ENCODE measurements around the gene SYP. TPM values are rescaled to one million over a fixed set of nuclear protein-coding genes. Genes with fewer than 3 reads are reported as not detected.

The SYP gene
- polyA plus RNA-seq, 1 experiment = 0.07 TPM

DNA sequence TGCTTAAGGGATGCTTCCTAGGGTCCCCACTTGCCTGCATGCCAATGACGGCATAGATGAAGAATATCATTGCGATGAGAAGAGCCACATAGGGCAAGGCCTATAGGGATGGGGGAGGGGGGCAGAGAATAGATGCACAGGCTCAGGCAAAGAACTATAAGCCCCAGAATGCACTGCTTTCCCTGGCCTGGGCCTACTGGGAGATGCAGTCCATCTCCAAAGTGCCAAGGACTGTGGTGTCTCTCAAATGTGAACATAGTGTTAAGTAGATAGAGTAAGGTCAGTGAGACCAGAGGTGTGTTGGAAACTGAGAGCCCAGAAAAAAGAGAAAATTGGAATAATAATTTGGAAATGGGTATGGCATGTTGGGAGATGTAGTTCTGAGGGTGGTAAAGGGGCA, 12.2 kb upstream of the SYP start:
- POLR2A ChIA-PET = no interaction called here
- Histone ChIP-seq H3K27me3 (ENCODE audit: control insufficient read depth, insufficient read depth, low read length) (no peaks in the 10 kb centered on the region), H3K4me3 (ENCODE audit: low read depth, low read length) (no peak overlapping the region), H3K36me3 (ENCODE audit: control insufficient read depth, insufficient read depth, low read length) (no peaks in the 10 kb centered on the region)
- CTCF ChIA-PET = no interaction called here
- DNase-seq (ENCODE audit: low read depth) = no peak
- no peak for TF ChIP-seq CTCF (IDR thresholded peaks at IDR 0.05; ENCODE audit: insufficient read depth, low read depth, low read length)

GRCh38 chrX:49211074-49211473, 11.1 kb upstream of the SYP start:
- no peak overlapping the region for H3K4me3 ChIP-seq (ENCODE audit: low read depth, low read length)
- H3K27me3 ChIP-seq (ENCODE audit: control insufficient read depth, insufficient read depth, low read length) = no peaks in the 10 kb centered on the region
- no peak for DNase-seq (ENCODE audit: low read depth)
- TF ChIP-seq CTCF (IDR thresholded peaks at IDR 0.05; ENCODE audit: insufficient read depth, low read depth, low read length) = no peak
- POLR2A ChIA-PET = no interaction called here
- CTCF ChIA-PET = no interaction called here
- no peaks in the 10 kb centered on the region for H3K36me3 ChIP-seq (ENCODE audit: control insufficient read depth, insufficient read depth, low read length)

DNA sequence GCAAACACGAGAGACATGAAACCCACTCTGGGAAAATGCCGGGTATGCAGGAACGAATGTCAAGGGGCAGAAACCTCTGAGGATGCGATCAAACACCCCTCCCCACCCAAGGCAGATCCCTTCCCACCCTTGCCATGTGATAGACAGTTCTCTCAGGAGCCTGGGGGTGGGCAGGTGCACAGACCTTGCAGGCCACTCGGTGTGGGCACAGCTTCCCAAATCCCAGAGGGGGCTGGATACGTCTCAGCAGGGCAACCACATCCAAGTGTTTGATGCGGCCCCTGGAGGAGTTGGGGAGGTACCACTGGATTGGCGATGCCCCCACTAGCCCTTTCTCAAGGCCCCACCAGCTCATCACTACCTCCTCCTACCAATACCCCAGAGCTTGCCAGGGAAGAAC, 10.4 kb upstream of the SYP start:
- no peak for TF ChIP-seq CTCF (IDR thresholded peaks at IDR 0.05; ENCODE audit: insufficient read depth, low read depth, low read length)
- Histone ChIP-seq H3K36me3 (ENCODE audit: control insufficient read depth, insufficient read depth, low read length) (no peaks in the 10 kb centered on the region), H3K4me3 (ENCODE audit: low read depth, low read length) (no peak overlapping the region), H3K27me3 (ENCODE audit: control insufficient read depth, insufficient read depth, low read length) (no peaks in the 10 kb centered on the region)
- no peak for DNase-seq (ENCODE audit: low read depth)
- POLR2A ChIA-PET = no interaction called here
- CTCF ChIA-PET = no interaction called here

DNA sequence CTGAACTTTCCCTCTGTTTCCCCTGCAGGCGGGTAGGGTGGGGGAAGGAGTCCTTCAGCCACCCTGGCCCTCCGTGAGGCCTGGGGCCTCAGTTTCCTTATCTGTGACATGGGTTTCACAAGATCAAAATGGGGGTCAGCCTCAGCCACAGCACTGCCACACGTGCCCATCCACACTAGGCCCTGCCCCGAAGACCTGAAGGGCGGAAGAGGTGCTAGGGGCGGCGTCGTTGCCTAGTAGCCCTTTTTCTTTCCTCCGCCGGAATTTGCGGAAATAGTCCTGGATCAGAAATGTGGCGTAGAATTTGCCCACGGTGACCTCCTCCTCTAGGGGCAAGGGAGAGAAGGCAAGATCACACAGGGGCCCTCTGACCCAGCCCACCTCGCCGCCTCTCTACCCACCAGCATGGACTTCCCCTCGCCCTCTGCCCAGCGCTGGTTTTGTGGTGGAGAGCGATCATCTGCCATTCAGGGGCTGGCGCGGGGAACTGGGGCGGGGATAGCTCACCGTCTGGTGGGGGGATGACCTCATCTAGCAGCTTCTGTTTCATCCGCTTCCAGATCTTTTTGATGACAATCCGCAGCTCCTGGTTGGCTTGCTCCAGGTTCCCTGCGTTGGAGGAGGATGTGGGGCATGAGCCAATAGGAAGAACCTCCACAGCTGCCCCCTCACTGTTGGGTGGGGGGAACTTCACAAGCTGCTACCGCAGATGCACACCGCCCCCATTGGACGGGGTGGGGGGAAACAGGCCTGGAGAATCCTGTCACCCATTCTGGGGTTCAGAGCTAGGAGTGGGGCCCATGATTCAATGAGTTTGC, 9.7 kb upstream of the SYP start:
- no peak overlapping the region for H3K4me3 ChIP-seq (ENCODE audit: low read depth, low read length)
- CTCF ChIA-PET = no interaction called here
- DNase-seq (ENCODE audit: low read depth) = no peak
- TF ChIP-seq CTCF (IDR thresholded peaks at IDR 0.05; ENCODE audit: insufficient read depth, low read depth, low read length) = no peak
- H3K36me3 ChIP-seq (ENCODE audit: control insufficient read depth, insufficient read depth, low read length) = no peaks in the 10 kb centered on the region
- no peaks in the 10 kb centered on the region for H3K27me3 ChIP-seq (ENCODE audit: control insufficient read depth, insufficient read depth, low read length)
- POLR2A ChIA-PET = no interaction called here

DNA sequence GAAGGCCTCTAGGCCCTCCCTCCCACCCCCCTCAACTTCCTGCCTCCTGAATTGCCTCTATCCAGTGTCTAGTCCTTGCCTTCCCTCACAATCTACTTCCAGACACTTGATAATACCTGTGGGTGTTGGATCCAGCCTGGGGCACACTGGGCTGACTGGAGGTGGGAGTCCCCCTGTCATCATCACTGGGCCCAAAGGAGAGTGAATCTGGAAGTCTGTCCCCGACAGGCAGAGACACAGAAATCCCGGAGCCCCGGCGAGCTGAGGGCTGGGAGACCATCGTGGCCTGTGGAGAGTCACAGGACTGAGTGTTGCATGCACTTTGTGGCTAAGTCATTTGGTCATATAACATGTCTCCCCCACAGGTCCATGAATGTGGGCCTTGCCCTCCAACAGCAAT, 8.4 kb upstream of the SYP start:
- Histone ChIP-seq H3K27me3 (ENCODE audit: control insufficient read depth, insufficient read depth, low read length) (no peaks in the 10 kb centered on the region), H3K36me3 (ENCODE audit: control insufficient read depth, insufficient read depth, low read length) (no peaks in the 10 kb centered on the region), H3K4me3 (ENCODE audit: low read depth, low read length) (no peak overlapping the region)
- ChIA-PET POLR2A (no interaction called here), CTCF (interaction anchor here (0.6 kb wide), 1 partner anchor 14 kb away, joined by 3 read pairs; no protein-coding TSS in a partner anchor)
- no peak for DNase-seq (ENCODE audit: low read depth)
- no peak for TF ChIP-seq CTCF (IDR thresholded peaks at IDR 0.05; ENCODE audit: insufficient read depth, low read depth, low read length)

All from BJ (cell line).